HEK293 (cell line): ENCODE data around the gene TBC1D13.

Experiments used
- CTCF ChIA-PET: fragments of 350-600 bp; formaldehyde crosslinking; extraction: SDS; loops from one replicate; lab custom pipeline; 2021; ENCODE audit warnings: antibody characterized with exemption; lab: Yijun Ruan, JAX
- POLR2A ChIA-PET: fragments of 300-600 bp; formaldehyde crosslinking; extraction: SDS; loops from one replicate; lab custom pipeline; 2020; ENCODE audit warnings: antibody characterized with exemption, inconsistent platforms; lab: Yijun Ruan, JAX
- H3K27ac ChIP-seq: fragments of 200-500 bp; sonication (Bioruptor generic); 2 replicates; pipeline ENCODE4 v1.5.1; 2014; ENCODE audit warnings: low read depth, low read length, control low read depth, inconsistent platforms; ENCODE audit errors: extremely low read depth
- H3K36me3 ChIP-seq, 2 experiments: fragments of 200-500 bp in 1 of 2; sonication (Bioruptor generic) in 1 of 2; 1 replicate in 1 of 2; 2 replicates in 1 of 2; pipeline ENCODE4 v1.5.1; 2014 to 2017; ENCODE audit warnings: inconsistent platforms in 2 of 2, low read length in 2 of 2; ENCODE audit not compliant: control insufficient read depth in 2 of 2, insufficient read depth in 1 of 2
- H3K4me1 ChIP-seq: fragments of 200-500 bp; sonication (Bioruptor generic); 2 replicates; pipeline ENCODE4 v1.5.1; 2014; ENCODE audit warnings: mild to moderate bottlenecking, low read length, inconsistent platforms; ENCODE audit not compliant: control insufficient read depth, insufficient read depth
- H3K4me3 ChIP-seq: 2 replicates; pipeline ENCODE4 v1.5.1; 2011; ENCODE audit warnings: low read depth, mild to moderate bottlenecking, control low read depth, low read length, moderate library complexity
- H3K9me3 ChIP-seq: fragments of 200-500 bp; sonication (Bioruptor generic); 2 replicates; pipeline ENCODE4 v1.5.1; 2014; ENCODE audit warnings: low read depth, low read length, inconsistent platforms; ENCODE audit not compliant: control insufficient read depth, insufficient read depth
- GLI2 ChIP-seq: fragments of 450-650 bp; formaldehyde crosslinking; IDR thresholded peaks from 2 replicates; pipeline ENCODE4; 2017; ENCODE audit warnings: missing biosample characterization, missing genetic modification characterization, low read depth, borderline replicate concordance
- GLI4 ChIP-seq: fragments of 450-650 bp; formaldehyde crosslinking; IDR thresholded peaks from 2 replicates; pipeline ENCODE4 v1.5.1; 2016; ENCODE audit warnings: missing biosample characterization, missing genetic modification characterization
- HOXC10 ChIP-seq: sonication (generic); formaldehyde crosslinking; IDR thresholded peaks from 2 replicates; pipeline ENCODE4 v1.8.1; 2023; ENCODE audit warnings: mild to moderate bottlenecking, missing genetic modification reagents
- IKZF3 ChIP-seq: fragments of 450-650 bp; IDR thresholded peaks from 2 replicates; pipeline ENCODE4 v1.5.0; 2018; ENCODE audit warnings: missing biosample characterization, mild to moderate bottlenecking, missing genetic modification characterization, moderate library complexity
- SCRT2 ChIP-seq: fragments of 450-650 bp; formaldehyde crosslinking; IDR thresholded peaks from 2 replicates; pipeline ENCODE4 v1.5.1; 2016; ENCODE audit warnings: missing biosample characterization, missing genetic modification characterization
- TCF7L2 ChIP-seq: IDR thresholded peaks from 2 replicates; pipeline ENCODE4 v1.6.1; 2011; ENCODE audit warnings: low read depth, mild to moderate bottlenecking, inconsistent platforms, low read length, moderate library complexity, borderline replicate concordance
- YY2 ChIP-seq: fragments of 450-650 bp; formaldehyde crosslinking; IDR thresholded peaks from 2 replicates; pipeline ENCODE4 v1.5.1; 2016; ENCODE audit warnings: missing biosample characterization, missing genetic modification characterization
- ZNF138 ChIP-seq: fragments of 450-650 bp; formaldehyde crosslinking; IDR thresholded peaks from 2 replicates; pipeline ENCODE4 v1.5.1; 2016; ENCODE audit warnings: missing biosample characterization, missing genetic modification characterization, borderline replicate concordance
- ZNF155 ChIP-seq: fragments of 450-650 bp; formaldehyde crosslinking; IDR thresholded peaks from 2 replicates; pipeline ENCODE4 v1.5.1; 2016; ENCODE audit warnings: missing biosample characterization, missing genetic modification characterization
- ZNF214 ChIP-seq: fragments of 450-650 bp; formaldehyde crosslinking; IDR thresholded peaks from 2 replicates; pipeline ENCODE4 v1.5.1; 2017; ENCODE audit warnings: missing biosample characterization, mild to moderate bottlenecking, missing genetic modification characterization, borderline replicate concordance
- ZNF350 ChIP-seq: fragments of 450-650 bp; formaldehyde crosslinking; IDR thresholded peaks from 2 replicates; pipeline ENCODE4 v1.5.0; 2017; ENCODE audit warnings: missing biosample characterization, mild to moderate bottlenecking, missing genetic modification characterization
- ZNF391 ChIP-seq: fragments of 450-650 bp; formaldehyde crosslinking; IDR thresholded peaks from 2 replicates; pipeline ENCODE4 v1.5.1; 2016; ENCODE audit warnings: low read depth, missing biosample characterization, missing genetic modification characterization, borderline replicate concordance
- ZNF404 ChIP-seq: fragments of 450-650 bp; formaldehyde crosslinking; IDR thresholded peaks from 2 replicates; pipeline ENCODE4 v1.5.1; 2017; ENCODE audit warnings: missing biosample characterization, missing genetic modification characterization
- ZNF548 ChIP-seq: fragments of 450-650 bp; formaldehyde crosslinking; IDR thresholded peaks from 2 replicates; pipeline ENCODE4 v1.5.1; 2016; ENCODE audit warnings: missing biosample characterization, missing genetic modification characterization
- ZNF560 ChIP-seq: fragments of 450-650 bp; formaldehyde crosslinking; IDR thresholded peaks from 2 replicates; pipeline ENCODE4 v1.5.1; 2017; ENCODE audit warnings: missing biosample characterization, missing genetic modification characterization, borderline replicate concordance
- ZNF585B ChIP-seq: fragments of 450-650 bp; formaldehyde crosslinking; IDR thresholded peaks from 2 replicates; pipeline ENCODE4 v1.5.1; 2016; ENCODE audit warnings: missing biosample characterization, missing genetic modification characterization
- ZNF626 ChIP-seq: fragments of 450-650 bp; sonication (Bioruptor Pico); formaldehyde crosslinking; IDR thresholded peaks from 2 replicates; pipeline ENCODE4 v1.5.1; 2018; ENCODE audit warnings: missing biosample characterization, missing genetic modification characterization, inconsistent platforms
- ZNF670 ChIP-seq: fragments of 450-650 bp; formaldehyde crosslinking; IDR thresholded peaks from 2 replicates; pipeline ENCODE4 v1.5.1; 2016; ENCODE audit warnings: missing biosample characterization, missing genetic modification characterization, low read depth
- ZNF701 ChIP-seq: fragments of 450-650 bp; formaldehyde crosslinking; IDR thresholded peaks from 2 replicates; pipeline ENCODE4 v1.5.1; 2016; ENCODE audit warnings: missing biosample characterization, missing genetic modification characterization
- ZNF76 ChIP-seq: fragments of 450-650 bp; formaldehyde crosslinking; IDR thresholded peaks from 2 replicates; pipeline ENCODE4; 2016; ENCODE audit warnings: low read depth, missing biosample characterization, missing genetic modification characterization, borderline replicate concordance
- ZNF776 ChIP-seq: fragments of 450-650 bp; formaldehyde crosslinking; IDR thresholded peaks from 2 replicates; pipeline ENCODE4 v1.5.0; 2017; ENCODE audit warnings: missing biosample characterization, missing genetic modification characterization, borderline replicate concordance
- ZNF837 ChIP-seq: fragments of 450-650 bp; formaldehyde crosslinking; IDR thresholded peaks from 2 replicates; pipeline ENCODE4 v1.5.1; 2016; ENCODE audit warnings: missing biosample characterization, missing genetic modification characterization
- ZSCAN23 ChIP-seq: fragments of 450-650 bp; formaldehyde crosslinking; IDR thresholded peaks from 2 replicates; pipeline ENCODE4 v1.5.1; 2016; ENCODE audit warnings: missing biosample characterization, missing genetic modification characterization
- TF ChIP-seq, protein P1 (sequence below): fragments of 450-650 bp; formaldehyde crosslinking; IDR thresholded peaks from 2 replicates; pipeline ENCODE4 v1.5.1; 2016; ENCODE audit warnings: missing biosample characterization, missing genetic modification characterization

The TBC1D13 gene

DNA sequence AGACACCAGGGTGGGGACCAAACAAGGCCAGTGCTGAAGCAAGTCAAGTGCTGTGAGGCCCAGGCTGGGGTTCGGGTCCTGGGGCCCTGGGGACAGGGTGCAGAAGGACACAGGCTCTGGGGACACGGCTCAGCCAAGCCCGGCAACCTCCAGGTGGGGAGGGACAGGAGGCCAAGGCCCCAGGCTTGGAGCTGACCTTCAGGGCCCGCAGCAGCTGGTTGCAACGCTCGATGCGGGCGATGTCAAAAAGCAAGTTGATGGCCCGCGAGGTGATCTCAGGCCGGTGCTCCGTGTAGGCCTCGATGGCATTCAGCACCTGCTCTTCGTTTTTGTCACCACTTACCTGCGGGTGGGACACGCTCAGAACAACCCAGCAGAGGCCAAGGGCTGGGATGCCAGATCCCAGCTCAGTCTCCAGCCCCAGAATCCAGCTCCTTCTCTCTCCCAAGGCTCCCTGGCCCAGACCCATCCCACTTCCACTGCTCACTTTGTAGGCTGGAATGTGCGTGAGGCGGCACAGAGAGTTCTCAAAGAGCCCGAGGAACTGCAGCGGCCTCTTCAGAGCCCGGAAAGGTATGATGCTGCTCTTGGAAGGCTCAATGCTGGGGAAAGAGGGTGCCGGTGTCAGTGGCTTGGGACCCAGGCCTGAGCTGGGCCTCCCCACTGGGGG lies 36.0 kb upstream of the TBC1D13 start:
- ChIA-PET POLR2A (no interaction called here), CTCF (interaction anchor here (0.6 kb wide), 1 partner anchor 38 kb away, joined by 5 read pairs; no protein-coding TSS in a partner anchor)
- Histone ChIP-seq H3K36me3 (peaks cover 0 to 53% of the 10 kb centered on the region in 2 experiments; a peak in 1 of 3 replicates), H3K4me3 (no peak overlapping the region), H3K9me3 (no peaks in the 10 kb centered on the region), H3K27ac (no peak overlapping the region), H3K4me1 (no peaks in the 10 kb centered on the region)
- TF ChIP-seq GLI4 (tag by site-specific recombination) (peak; percentile 91; the same call in 1 of the 2 replicates), ZNF776 (tag by site-specific recombination) (no peak), IKZF3 (tag by site-specific recombination) (no peak), ZNF560 (no peak), ZSCAN23 (no peak), ZNF626 (tag by site-specific recombination) (no peak), ZNF138 (tag by site-specific recombination) (no peak)

DNA sequence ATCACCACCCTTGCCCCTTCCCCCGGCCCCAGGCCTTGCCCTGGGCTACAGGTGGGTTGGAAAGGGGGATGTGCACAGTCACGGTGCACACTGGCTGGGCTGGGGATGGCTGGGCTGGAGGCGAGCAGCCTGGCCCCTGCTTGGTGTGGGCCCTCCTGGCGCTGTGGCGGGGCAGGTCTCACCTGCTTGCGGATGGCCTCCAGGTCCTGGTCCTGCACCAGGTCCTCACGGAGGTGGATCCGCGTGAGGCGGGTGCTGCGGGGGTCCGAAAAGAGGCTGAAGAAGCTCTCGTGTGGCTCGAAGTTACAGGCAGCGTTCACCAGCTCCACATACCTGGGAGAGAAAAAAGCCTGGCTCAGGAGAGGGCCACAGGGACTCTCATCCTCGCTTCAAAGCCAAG lies 33.4 kb upstream of the TBC1D13 start:
- TF ChIP-seq ZNF391 (tag by site-specific recombination) (no peak), TCF7L2 (no peak), ZNF350 (no peak), ZNF548 (tag by site-specific recombination) (no peak), ZNF76 (tag by site-specific recombination) (no peak), HOXC10 (CRISPR knock-in tag) (no peak), ZNF155 (tag by site-specific recombination) (no peak), YY2 (tag by site-specific recombination) (no peak), ZNF670 (no peak), ZNF701 (tag by site-specific recombination) (no peak), ZNF585B (no peak), ZNF404 (tag by site-specific recombination) (no peak), GLI2 (no peak), SCRT2 (peak; percentile 33; the same call in 1 of the 2 replicates), ZNF214 (tag by site-specific recombination) (no peak), ZNF837 (tag by site-specific recombination) (no peak)
- TF ChIP-seq, protein P1, sequence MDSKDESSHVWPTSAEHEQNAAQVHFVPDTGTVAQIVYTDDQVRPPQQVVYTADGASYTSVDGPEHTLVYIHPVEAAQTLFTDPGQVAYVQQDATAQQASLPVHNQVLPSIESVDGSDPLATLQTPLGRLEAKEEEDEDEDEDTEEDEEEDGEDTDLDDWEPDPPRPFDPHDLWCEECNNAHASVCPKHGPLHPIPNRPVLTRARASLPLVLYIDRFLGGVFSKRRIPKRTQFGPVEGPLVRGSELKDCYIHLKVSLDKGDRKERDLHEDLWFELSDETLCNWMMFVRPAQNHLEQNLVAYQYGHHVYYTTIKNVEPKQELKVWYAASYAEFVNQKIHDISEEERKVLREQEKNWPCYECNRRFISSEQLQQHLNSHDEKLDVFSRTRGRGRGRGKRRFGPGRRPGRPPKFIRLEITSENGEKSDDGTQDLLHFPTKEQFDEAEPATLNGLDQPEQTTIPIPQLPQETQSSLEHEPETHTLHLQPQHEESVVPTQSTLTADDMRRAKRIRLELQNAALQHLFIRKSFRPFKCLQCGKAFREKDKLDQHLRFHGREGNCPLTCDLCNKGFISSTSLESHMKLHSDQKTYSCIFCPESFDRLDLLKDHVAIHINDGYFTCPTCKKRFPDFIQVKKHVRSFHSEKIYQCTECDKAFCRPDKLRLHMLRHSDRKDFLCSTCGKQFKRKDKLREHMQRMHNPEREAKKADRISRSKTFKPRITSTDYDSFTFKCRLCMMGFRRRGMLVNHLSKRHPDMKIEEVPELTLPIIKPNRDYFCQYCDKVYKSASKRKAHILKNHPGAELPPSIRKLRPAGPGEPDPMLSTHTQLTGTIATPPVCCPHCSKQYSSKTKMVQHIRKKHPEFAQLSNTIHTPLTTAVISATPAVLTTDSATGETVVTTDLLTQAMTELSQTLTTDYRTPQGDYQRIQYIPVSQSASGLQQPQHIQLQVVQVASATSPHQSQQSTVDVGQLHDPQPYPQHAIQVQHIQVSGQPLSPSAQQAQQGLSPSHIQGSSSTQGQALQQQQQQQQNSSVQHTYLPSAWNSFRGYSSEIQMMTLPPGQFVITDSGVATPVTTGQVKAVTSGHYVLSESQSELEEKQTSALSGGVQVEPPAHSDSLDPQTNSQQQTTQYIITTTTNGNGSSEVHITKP: 0 out of 2 replicates have a peak, but pooled peaks have one; percentile 27
- ChIA-PET POLR2A (no interaction called here), CTCF (interaction anchor here (1.0 kb wide), 1 partner anchor 21 kb away, joined by 3 read pairs; no protein-coding TSS in a partner anchor)
- H3K27ac ChIP-seq: no peak overlapping the region
- peaks cover 0 to 53% of the 10 kb centered on the region in 2 experiments; a peak in 1 of 3 replicates for H3K36me3 ChIP-seq
- no peak overlapping the region for H3K4me3 ChIP-seq
- no peaks in the 10 kb centered on the region for H3K4me1 ChIP-seq
- H3K9me3 ChIP-seq: no peaks in the 10 kb centered on the region
